H7 (cell line): ENCODE measurements around the gene GPR85. TPM values are rescaled to one million over a fixed set of nuclear protein-coding genes. Genes with fewer than 3 reads are reported as not detected.

Source experiments
- DNase-seq: peaks from one replicate; pipeline ENCODE4 v3.0.0; 2012
- H3K27me3 ChIP-seq: 2 replicates; pipeline ENCODE4 v1.6.0; 2011; ENCODE audit warnings: mild to moderate bottlenecking, low read length; ENCODE audit not compliant: control insufficient read depth, insufficient read depth
- H3K36me3 ChIP-seq: replicated peaks from 2 replicates; pipeline ENCODE4 v1.5.1; 2011; ENCODE audit warnings: low read length; ENCODE audit not compliant: control insufficient read depth, insufficient read depth
- H3K4me3 ChIP-seq: 2 replicates; pipeline ENCODE4 v1.5.1; 2011; ENCODE audit warnings: low read depth, mild to moderate bottlenecking, control low read depth, low read length, moderate library complexity; ENCODE audit not compliant: insufficient read depth
- total RNA-seq: library from RNA; depleted of rRNA; stranded (reverse); fragments of >200 nt; shearing (Covaris generic); gene quantifications from 2 replicates; pipeline ENCODE4 v1.2.3, GENCODE V29; 2014

GPR85 gene
- total RNA-seq, 1 experiment from 2014 or later, result 0.03 TPM

GRCh38 chr7:113094517-113095249 is 8.1 kb upstream of the GPR85 start:
- no peak for DNase-seq
- H3K27me3 ChIP-seq, result no peaks in the 10 kb centered on the region
- H3K4me3 ChIP-seq, result no peak overlapping the region
- H3K36me3 ChIP-seq, result no peaks in the 10 kb centered on the region

- no peak for DNase-seq
- Histone ChIP-seq H3K36me3 (no peaks in the 10 kb centered on the region), H3K27me3 (no peaks in the 10 kb centered on the region), H3K4me3 (no peak overlapping the region)
Measured at GRCh38 chr7:113093561-113093960, 6.9 kb upstream of the GPR85 start.

GRCh38 chr7:113092762-113093161 is 6.1 kb upstream of the GPR85 start:
- DNase-seq, result no peak
- no peak overlapping the region for H3K4me3 ChIP-seq
- H3K36me3 ChIP-seq, result no peaks in the 10 kb centered on the region
- H3K27me3 ChIP-seq, result no peaks in the 10 kb centered on the region

GRCh38 chr7:113087071-113087998 is 708 bp upstream of the GPR85 start:
- Histone ChIP-seq H3K4me3 (no peak overlapping the region), H3K36me3 (no peaks in the 10 kb centered on the region), H3K27me3 (peaks cover 35% of the 10 kb centered on the region)
- DNase-seq, result peak; percentile 60

- Histone ChIP-seq H3K36me3 (no peaks in the 10 kb centered on the region), H3K4me3 (peak overlapping the region; percentile 1; the same call in 1 of the 2 replicates), H3K27me3 (peaks cover 47% of the 10 kb centered on the region)
- peak; percentile 1 for DNase-seq
Measured at GRCh38 chr7:113085781-113086390, 741 bp downstream of the GPR85 start.

GRCh38 chr7:113084496-113085172 is 2.0 kb downstream of the GPR85 start:
- no peaks in the 10 kb centered on the region for H3K36me3 ChIP-seq
- no peak for DNase-seq
- no peak overlapping the region for H3K4me3 ChIP-seq
- peaks cover 58% of the 10 kb centered on the region for H3K27me3 ChIP-seq

GRCh38 chr7:113083816-113084495 is 2.7 kb downstream of the GPR85 start:
- Histone ChIP-seq H3K27me3 (peaks cover 64% of the 10 kb centered on the region), H3K36me3 (no peaks in the 10 kb centered on the region), H3K4me3 (no peak overlapping the region)
- DNase-seq, result no peak

- Histone ChIP-seq H3K4me3 (no peak overlapping the region), H3K36me3 (no peaks in the 10 kb centered on the region), H3K27me3 (peaks cover 69% of the 10 kb centered on the region)
- peak; percentile 2 for DNase-seq
Measured at GRCh38 chr7:113083132-113083815, 3.4 kb downstream of the GPR85 start.

- no peak overlapping the region for H3K4me3 ChIP-seq
- H3K36me3 ChIP-seq, result no peaks in the 10 kb centered on the region
- no peak for DNase-seq
- H3K27me3 ChIP-seq, result peaks cover 83% of the 10 kb centered on the region
Measured at GRCh38 chr7:113078331-113078730, 8.3 kb downstream of the GPR85 start.

- H3K27me3 ChIP-seq, result peaks cover 81% of the 10 kb centered on the region
- DNase-seq, result no peak
- H3K36me3 ChIP-seq, result no peaks in the 10 kb centered on the region
- no peak overlapping the region for H3K4me3 ChIP-seq
Measured at GRCh38 chr7:113076703-113077102, 9.9 kb downstream of the GPR85 start.

- DNase-seq, result no peak
- Histone ChIP-seq H3K36me3 (no peaks in the 10 kb centered on the region), H3K27me3 (peaks cover 38% of the 10 kb centered on the region), H3K4me3 (no peak overlapping the region)
Measured at GRCh38 chr7:113071465-113071864, 15.2 kb downstream of the GPR85 start.

GRCh38 chr7:113062499-113062898 is 24.1 kb downstream of the GPR85 start:
- Histone ChIP-seq H3K36me3 (no peaks in the 10 kb centered on the region), H3K4me3 (no peak overlapping the region), H3K27me3 (peaks cover 2% of the 10 kb centered on the region; the same call in 1 of the 2 replicates)
- no peak for DNase-seq

GRCh38 chr7:113060100-113060499 is 26.5 kb downstream of the GPR85 start:
- H3K27me3 ChIP-seq, result no peaks in the 10 kb centered on the region; the same call in 1 of the 2 replicates
- DNase-seq, result no peak

More at GRCh38 chr7:113060100-113060499, 26.5 kb downstream of the GPR85 start:
- H3K4me3 ChIP-seq, result no peak overlapping the region
- H3K36me3 ChIP-seq, result no peaks in the 10 kb centered on the region
